ENCODE data around the gene CIB1.

The CIB1 gene

DNA sequence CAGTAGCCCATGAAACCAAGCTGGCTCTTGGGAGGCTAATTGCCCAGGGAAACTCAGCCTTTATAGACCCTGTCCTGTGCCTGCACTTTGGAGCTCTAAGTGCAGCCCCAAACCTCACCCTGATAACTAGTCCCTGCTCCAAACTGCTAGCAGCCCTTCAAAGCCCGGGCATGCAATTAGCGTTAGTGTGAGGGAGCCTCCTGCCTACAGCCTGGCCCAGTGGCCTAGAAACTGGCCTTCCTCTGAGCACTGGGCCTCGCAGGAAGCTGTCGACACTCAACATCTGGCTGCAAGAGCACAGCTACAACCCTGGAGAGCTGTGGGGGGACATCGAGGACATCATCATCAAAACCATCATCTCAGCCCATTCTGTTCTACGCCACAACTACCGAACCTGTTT is 24.0 kb upstream of the CIB1 start:
- Histone ChIP-seq H3K4me3 (no peak overlapping the region), H3K27ac (no peak overlapping the region)
- DNase-seq (ENCODE audit: low spot score), result no peak
- TF ChIP-seq, protein P1, sequence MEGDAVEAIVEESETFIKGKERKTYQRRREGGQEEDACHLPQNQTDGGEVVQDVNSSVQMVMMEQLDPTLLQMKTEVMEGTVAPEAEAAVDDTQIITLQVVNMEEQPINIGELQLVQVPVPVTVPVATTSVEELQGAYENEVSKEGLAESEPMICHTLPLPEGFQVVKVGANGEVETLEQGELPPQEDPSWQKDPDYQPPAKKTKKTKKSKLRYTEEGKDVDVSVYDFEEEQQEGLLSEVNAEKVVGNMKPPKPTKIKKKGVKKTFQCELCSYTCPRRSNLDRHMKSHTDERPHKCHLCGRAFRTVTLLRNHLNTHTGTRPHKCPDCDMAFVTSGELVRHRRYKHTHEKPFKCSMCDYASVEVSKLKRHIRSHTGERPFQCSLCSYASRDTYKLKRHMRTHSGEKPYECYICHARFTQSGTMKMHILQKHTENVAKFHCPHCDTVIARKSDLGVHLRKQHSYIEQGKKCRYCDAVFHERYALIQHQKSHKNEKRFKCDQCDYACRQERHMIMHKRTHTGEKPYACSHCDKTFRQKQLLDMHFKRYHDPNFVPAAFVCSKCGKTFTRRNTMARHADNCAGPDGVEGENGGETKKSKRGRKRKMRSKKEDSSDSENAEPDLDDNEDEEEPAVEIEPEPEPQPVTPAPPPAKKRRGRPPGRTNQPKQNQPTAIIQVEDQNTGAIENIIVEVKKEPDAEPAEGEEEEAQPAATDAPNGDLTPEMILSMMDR (IDR thresholded peaks at IDR 0.05), result no peak

DNA sequence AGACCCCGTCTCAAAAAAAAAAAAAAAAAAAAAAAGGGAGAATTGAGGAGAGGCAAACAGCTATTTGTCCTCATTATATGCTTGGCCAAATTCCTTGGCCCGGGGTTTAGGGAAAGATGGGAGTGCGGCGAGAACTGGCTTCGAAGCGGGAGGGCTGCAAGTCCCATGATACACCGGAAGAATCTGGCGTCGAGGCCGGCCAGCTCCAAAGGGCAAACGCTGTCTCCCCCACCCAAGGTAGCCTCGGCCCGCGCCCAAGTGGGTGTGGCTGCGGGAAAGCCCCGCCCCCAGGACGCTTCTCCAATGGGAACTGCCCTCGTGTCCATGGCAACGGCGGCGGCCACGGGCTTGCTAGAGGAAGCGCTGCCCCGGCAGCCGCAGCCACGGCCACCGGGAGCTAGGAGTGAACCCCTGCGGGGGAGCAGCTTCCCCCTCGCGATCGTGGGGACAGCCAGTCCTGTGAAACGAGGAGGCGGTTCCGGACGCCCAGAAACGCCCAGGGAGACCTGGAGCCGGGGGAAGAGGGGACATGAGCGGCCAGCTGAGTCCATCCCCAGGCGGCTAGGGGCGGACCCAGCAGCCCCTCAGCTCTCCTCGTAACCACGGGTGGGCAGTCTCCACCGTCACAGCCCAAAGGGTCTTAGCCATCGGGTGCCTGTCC is 15.6 kb upstream of the CIB1 start, which contains the start of gene TTLL13:
Gene TTLL13 (plus strand): TSS at position 354 of the 661 bp plus-strand sequence. CDS start 1,075 bp downstream, outside the sequence.
- Histone ChIP-seq H3K4me3 (peak within 1 kb of the TSS; percentile 74), H3K27ac (peak within 1 kb of the TSS in 1 of 2 donors; percentile 49)
- peak; percentile 93 for DNase-seq (ENCODE audit: low spot score)
- TF ChIP-seq, protein P1 (IDR thresholded peaks at IDR 0.05), result no peak

DNA sequence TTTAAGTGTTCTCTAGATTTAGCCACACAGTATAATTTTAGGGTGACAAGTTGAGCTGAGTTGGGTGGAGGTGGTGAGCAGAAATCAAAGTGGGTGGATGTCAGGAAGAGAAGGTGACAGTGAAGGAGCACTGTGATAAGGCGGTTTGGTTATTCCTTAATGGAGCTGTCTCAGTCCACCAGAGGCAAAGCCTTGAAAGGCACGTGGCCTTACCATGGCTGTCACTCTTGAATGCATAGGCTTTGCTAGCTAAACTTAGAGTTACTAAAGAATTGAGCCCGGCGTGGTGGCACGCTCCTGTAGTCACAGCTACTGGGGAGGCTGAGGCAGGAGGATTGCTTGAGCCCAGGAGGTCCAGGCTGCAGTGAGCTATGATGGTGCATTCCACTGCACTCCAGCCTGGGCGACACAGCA is 15.1 kb upstream of the CIB1 start:
- no peak for DNase-seq (ENCODE audit: low spot score)
- H3K4me3 ChIP-seq, result peak overlapping the region; percentile 74
- TF ChIP-seq, protein P1 (IDR thresholded peaks at IDR 0.05), result no peak
- H3K27ac ChIP-seq, result peak overlapping the region in 1 of 2 donors; percentile 49

DNA sequence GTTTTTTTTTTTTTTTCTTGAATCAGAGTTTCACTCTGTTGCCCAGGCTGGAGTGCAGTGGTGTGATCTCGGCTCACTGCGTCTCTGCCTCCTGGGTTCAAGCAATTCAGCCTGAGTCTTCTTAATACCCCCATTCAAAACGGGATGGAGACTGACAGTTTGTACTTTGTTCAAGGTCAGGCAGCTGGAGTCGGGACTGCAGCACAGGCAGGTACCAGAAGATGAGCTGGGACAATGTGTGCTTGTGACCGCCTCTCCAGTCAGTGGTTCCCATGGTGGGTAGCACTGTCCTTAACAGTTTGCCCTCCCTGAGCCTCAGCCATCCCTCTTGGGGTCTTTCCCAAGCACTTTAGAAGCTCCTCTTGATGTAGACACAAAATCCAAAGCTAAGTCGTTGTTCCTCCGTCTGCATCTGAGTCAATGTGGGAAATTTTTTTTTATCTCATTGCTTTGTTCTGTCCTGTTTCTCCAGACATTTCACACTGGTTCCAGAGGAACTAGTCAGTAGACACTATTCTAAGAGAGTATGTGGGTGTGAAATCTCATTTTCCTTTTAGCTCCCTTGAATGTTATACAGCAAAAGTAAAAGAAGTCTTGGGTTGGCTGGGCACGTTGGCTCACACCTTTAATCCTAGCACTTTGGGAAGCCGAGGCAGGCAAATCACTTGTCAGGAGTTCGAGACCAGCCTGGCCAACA is 10.3 kb upstream of the CIB1 start:
- H3K27ac ChIP-seq, result no peak overlapping the region
- TF ChIP-seq, protein P1 (IDR thresholded peaks at IDR 0.05), result no peak
- no peak overlapping the region for H3K4me3 ChIP-seq
- no peak for DNase-seq (ENCODE audit: low spot score)

DNA sequence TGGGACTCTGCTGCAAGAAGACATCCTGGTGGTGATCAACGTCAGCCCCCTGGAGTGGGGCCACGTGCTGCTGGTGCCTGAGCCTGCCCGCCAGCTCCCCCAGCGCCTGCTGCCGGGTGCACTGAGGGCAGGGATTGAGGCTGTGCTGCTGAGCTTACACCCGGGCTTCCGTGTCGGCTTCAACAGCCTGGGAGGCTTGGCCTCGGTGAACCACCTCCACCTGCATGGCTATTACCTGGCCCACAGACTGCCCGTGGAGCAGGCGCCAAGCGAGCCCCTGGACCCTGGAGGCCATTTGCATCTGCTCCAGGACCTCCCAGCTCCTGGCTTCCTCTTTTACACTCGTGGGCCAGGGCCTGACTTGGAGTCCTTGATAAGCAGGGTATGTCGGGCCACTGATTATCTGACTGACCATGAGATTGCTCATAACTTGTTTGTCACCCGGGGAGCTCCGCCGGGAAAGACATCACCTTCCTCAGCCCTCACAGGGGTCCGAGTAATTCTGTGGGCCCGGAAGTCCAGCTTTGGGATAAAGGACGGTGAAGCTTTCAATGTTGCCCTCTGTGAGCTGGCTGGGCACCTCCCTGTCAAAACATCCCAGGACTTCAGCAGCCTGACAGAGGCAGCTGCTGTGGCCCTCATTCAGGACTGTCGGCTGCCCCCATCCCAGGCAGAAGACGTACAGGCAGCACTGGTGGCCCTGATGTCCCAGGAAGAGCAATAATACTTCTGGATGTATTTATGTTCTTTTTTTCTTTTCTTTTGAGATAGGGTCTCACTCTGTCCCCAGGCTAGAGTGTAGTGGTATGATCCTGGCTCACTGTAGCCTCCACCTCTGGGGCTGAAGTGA is 7.8 kb upstream of the CIB1 start:
- TF ChIP-seq, protein P1 (IDR thresholded peaks at IDR 0.05), result no peak
- no peak for DNase-seq (ENCODE audit: low spot score)
- no peak overlapping the region for H3K27ac ChIP-seq
- H3K4me3 ChIP-seq, result no peak overlapping the region

DNA sequence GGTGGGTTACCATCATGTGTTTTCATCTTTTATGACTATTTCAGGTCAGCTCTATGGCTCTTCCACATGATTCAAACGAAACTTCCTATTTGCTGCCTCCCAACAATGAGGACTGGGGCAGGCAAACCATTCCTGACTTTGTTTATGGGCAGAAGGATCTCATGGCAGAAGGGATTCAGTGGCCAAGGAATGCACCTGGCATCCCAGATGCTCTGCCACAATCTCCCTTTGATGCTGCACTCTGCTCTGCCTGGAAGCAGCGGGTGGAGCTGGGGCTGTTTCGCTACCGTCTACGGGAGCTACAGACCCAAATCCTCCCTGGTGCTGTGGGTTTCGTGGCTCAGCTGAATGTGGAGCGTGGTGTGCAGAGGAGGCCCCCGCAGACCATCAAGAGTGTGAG is 7.1 kb upstream of the CIB1 start:
- Histone ChIP-seq H3K4me3 (no peak overlapping the region), H3K27ac (no peak overlapping the region)
- no peak for DNase-seq (ENCODE audit: low spot score)
- TF ChIP-seq, protein P1 (IDR thresholded peaks at IDR 0.05), result no peak

Data from coronary artery (tissue), 2 donors.